WTC11 (cell line): ENCODE results near the gene COL4A6. TPM values are rescaled to one million over a fixed set of nuclear protein-coding genes. Genes with fewer than 3 reads are reported as not detected.
A peak's percentile ranks its signal among the peaks of the same experiment; 100 is the strongest.

Source experiments
- ATAC-seq: fragments of 200-7000 bp; cut with Tn5 transposase; 2 replicates; pipeline ENCODE4 v1.10.0; 2021; ENCODE audit warnings: mild to moderate bottlenecking, moderate library complexity
- CTCF ChIA-PET: fragments of 300-600 bp; sonication (Branson Sonifier 250); formaldehyde crosslinking; loops from one replicate; lab custom pipeline; 2021; ENCODE audit warnings: antibody characterized with exemption; lab: Charles Lee
- POLR2A ChIA-PET: fragments of 350-600 bp; sonication (Branson Sonifier 250); formaldehyde crosslinking; loops from one replicate; lab custom pipeline; 2021; ENCODE audit warnings: antibody characterized with exemption; lab: Charles Lee
- DNase-seq: peaks from one replicate; pipeline ENCODE4 v3.0.0; 2021; ENCODE audit warnings: low spot score
- H3K27ac Mint-ChIP-seq: 2 replicates; pipeline ENCODE4 v1.8.0; 2021; ENCODE audit warnings: mixed read lengths
- H3K27me3 Mint-ChIP-seq: 2 replicates; pipeline ENCODE4 v1.8.0; 2021; ENCODE audit warnings: low read depth, mild to moderate bottlenecking, moderate library complexity, mixed read lengths
- H3K36me3 Mint-ChIP-seq: 2 replicates; pipeline ENCODE4 v1.8.0; 2021; ENCODE audit warnings: mixed read lengths
- H3K4me1 Mint-ChIP-seq: 2 replicates; pipeline ENCODE4 v1.8.0; 2022; ENCODE audit warnings: mixed read lengths
- H3K4me3 Mint-ChIP-seq: 2 replicates; pipeline ENCODE4 v1.8.0; 2021; ENCODE audit warnings: mild to moderate bottlenecking, moderate library complexity, mixed read lengths
- H3K9me3 Mint-ChIP-seq: 2 replicates; pipeline ENCODE4 v1.8.0; 2021; ENCODE audit warnings: mixed read lengths
- AFF4 ChIP-seq: sonication (generic); formaldehyde crosslinking; IDR thresholded peaks from 2 replicates; pipeline ENCODE4 v1.8.1; 2023; ENCODE audit warnings: mild to moderate bottlenecking, missing genetic modification reagents, borderline replicate concordance
- E2F1 ChIP-seq: sonication (generic); formaldehyde crosslinking; IDR thresholded peaks from 2 replicates; pipeline ENCODE4 v1.8.0; 2022; ENCODE audit warnings: mild to moderate bottlenecking, missing genetic modification reagents
- E2F5 ChIP-seq: sonication (generic); formaldehyde crosslinking; IDR thresholded peaks from 2 replicates; pipeline ENCODE4 v1.8.1; 2022; ENCODE audit warnings: mild to moderate bottlenecking, moderate library complexity, missing genetic modification reagents
- FOXJ3 ChIP-seq: sonication (generic); formaldehyde crosslinking; IDR thresholded peaks from 2 replicates; pipeline ENCODE4 v1.9.0; 2021; ENCODE audit warnings: missing genetic modification reagents, mild to moderate bottlenecking, borderline replicate concordance
- GABPB1 ChIP-seq: sonication (generic); formaldehyde crosslinking; IDR thresholded peaks from 2 replicates; pipeline ENCODE4 v1.8.1; 2023; ENCODE audit warnings: mild to moderate bottlenecking, missing genetic modification reagents
- JUN ChIP-seq: sonication (generic); formaldehyde crosslinking; IDR thresholded peaks from 2 replicates; pipeline ENCODE4 v1.8.0; 2023; ENCODE audit warnings: mild to moderate bottlenecking, missing genetic modification reagents
- MXD4 ChIP-seq: fragments of 250-450 bp; sonication (Bioruptor Pico); IDR thresholded peaks from 2 replicates; pipeline ENCODE4 v1.8.0; 2021; ENCODE audit warnings: mild to moderate bottlenecking, moderate library complexity, borderline replicate concordance
- PRDM15 ChIP-seq: sonication (generic); formaldehyde crosslinking; IDR thresholded peaks from 2 replicates; pipeline ENCODE4 v1.8.0; 2022; ENCODE audit warnings: missing genetic modification reagents
- PREB ChIP-seq: sonication (generic); formaldehyde crosslinking; IDR thresholded peaks from 2 replicates; pipeline ENCODE4 v1.8.1; 2022; ENCODE audit warnings: mild to moderate bottlenecking, missing genetic modification reagents, moderate library complexity, borderline replicate concordance
- TCF7 ChIP-seq: sonication (generic); formaldehyde crosslinking; IDR thresholded peaks from 2 replicates; pipeline ENCODE4 v1.8.0; 2022; ENCODE audit warnings: mild to moderate bottlenecking, low read depth, missing genetic modification reagents, moderate library complexity
- TEAD4 ChIP-seq: sonication (generic); formaldehyde crosslinking; IDR thresholded peaks from 2 replicates; pipeline ENCODE4 v1.8.0; 2022; ENCODE audit warnings: mild to moderate bottlenecking, missing genetic modification reagents
- ZNF416 ChIP-seq: fragments of 250-450 bp; sonication (Bioruptor Pico); IDR thresholded peaks from 2 replicates; pipeline ENCODE4 v1.9.0; 2021; ENCODE audit warnings: mild to moderate bottlenecking, inconsistent platforms
- ZNF532 ChIP-seq: fragments of 250-450 bp; sonication (Bioruptor Pico); IDR thresholded peaks from 2 replicates; pipeline ENCODE4 v1.9.0; 2021; ENCODE audit warnings: mild to moderate bottlenecking, borderline replicate concordance
- total RNA-seq: library from RNA; stranded (reverse); gene quantifications from 3 replicates; pipeline ENCODE4 v1.2.3, GENCODE V29; 2021

COL4A6 gene
- total RNA-seq, 1 experiment from 2014 or later, result 15.2 TPM

- no peak for TF ChIP-seq PRDM15 (CRISPR knock-in tag)
Observed at GRCh38 chrX:108439426-108439942, 1.3 kb upstream of the COL4A6 start, which contains the start of gene COL4A5 (continued).

GRCh38 chrX:108437349-108438109, 693 bp downstream of the COL4A6 start:
- no peak overlapping the region for H3K27ac Mint-ChIP-seq
- peak; percentile 56 for ATAC-seq
- TF ChIP-seq ZNF532 (CRISPR knock-in tag), result no peak
- TF ChIP-seq ZNF416 (CRISPR knock-in tag), result no peak
- no peak for TF ChIP-seq FOXJ3 (CRISPR knock-in tag)
- TF ChIP-seq PREB (CRISPR knock-in tag), result no peak
- no peak for TF ChIP-seq E2F1 (CRISPR knock-in tag)
- TF ChIP-seq PRDM15 (CRISPR knock-in tag), result no peak
- TF ChIP-seq AFF4, result no peak
- TF ChIP-seq GABPB1, result no peak
- no peak for TF ChIP-seq TEAD4 (CRISPR knock-in tag)
- no peak for TF ChIP-seq TCF7 (CRISPR knock-in tag)
- no peak for TF ChIP-seq JUN (CRISPR knock-in tag)
- no peak for TF ChIP-seq E2F5 (CRISPR knock-in tag)
- TF ChIP-seq MXD4 (CRISPR knock-in tag), result no peak
- peaks cover 32% of the 10 kb centered on the region for H3K4me1 Mint-ChIP-seq
- peak overlapping the region; percentile 88 for H3K4me3 Mint-ChIP-seq
- H3K36me3 Mint-ChIP-seq, result no peaks in the 10 kb centered on the region
- DNase-seq, result no peak
- CTCF ChIA-PET, result interaction anchor here (0.9 to 1.0 kb wide), 2 partner anchors 134 to 213 kb away, joined by 3 read pairs; no protein-coding TSS in a partner anchor
- POLR2A ChIA-PET, result no interaction called here
- H3K27me3 Mint-ChIP-seq, result peaks cover 9% of the 10 kb centered on the region
- no peaks in the 10 kb centered on the region for H3K9me3 Mint-ChIP-seq
